CD14-positive monocyte (primary cell): ENCODE data around the gene ZNF433. TPM values are rescaled to one million over a fixed set of nuclear protein-coding genes. Genes with fewer than 3 reads are reported as not detected.
A peak's percentile ranks its signal among the peaks of the same experiment; 100 is the strongest.

ENCODE experiments used
- DNase-seq, 3 donors: peaks; one replicate each; pipeline ENCODE4 v3.0.0-alpha.2; 2011 to 2022
- H2AFZ ChIP-seq: 2 replicates; pipeline ENCODE4 v1.6.0; 2012; ENCODE audit warnings: mild to moderate bottlenecking, low read depth, low read length, inconsistent platforms; ENCODE audit not compliant: insufficient read depth, poor library complexity, severe bottlenecking
- H3K27ac ChIP-seq, 2 donors: 1 replicate in 1 of 2; 2 replicates in 1 of 2; pipeline ENCODE4 v1.5.1; 2012 to 2013; ENCODE audit warnings: low read length in 2 of 2, control low read depth in 1 of 2, inconsistent platforms in 1 of 2, low read depth in 1 of 2, mild to moderate bottlenecking in 1 of 2
- H3K27me3 ChIP-seq, 2 donors: one replicate each; pipeline versions ENCODE4 v1.6.0 to v1.6.1; 2011 to 2013; ENCODE audit warnings: low read length in 2 of 2; ENCODE audit not compliant: control insufficient read depth in 2 of 2, insufficient read depth in 2 of 2
- H3K36me3 ChIP-seq, 2 donors: replicated peaks in 1 of 2; 1 replicate in 1 of 2; 2 replicates in 1 of 2; pipeline versions ENCODE4 v1.5.1 to v1.6.1; 2012 to 2013; ENCODE audit warnings: low read length in 2 of 2, control low read depth in 1 of 2, inconsistent platforms in 1 of 2, mild to moderate bottlenecking in 1 of 2; ENCODE audit not compliant: insufficient read depth in 2 of 2, control insufficient read depth in 1 of 2
- H3K4me1 ChIP-seq, 2 donors: 1 replicate in 1 of 2; 2 replicates in 1 of 2; pipeline versions ENCODE4 v1.5.1 to v1.6.1; 2012 to 2013; ENCODE audit warnings: low read length in 2 of 2, control low read depth in 1 of 2, inconsistent platforms in 1 of 2, mild to moderate bottlenecking in 1 of 2, moderate library complexity in 1 of 2; ENCODE audit not compliant: insufficient read depth in 2 of 2, control insufficient read depth in 1 of 2
- H3K4me2 ChIP-seq: replicated peaks from 2 replicates; pipeline ENCODE3; 2012; ENCODE audit warnings: low read length, moderate library complexity, mild to moderate bottlenecking; ENCODE audit not compliant: poor library complexity, severe bottlenecking; ENCODE audit errors: extremely low read depth
- H3K4me3 ChIP-seq, 3 experiments: fragments of 200-600 bp in 1 of 3; sonication (generic) in 1 of 3; replicated peaks in 1 of 3; 1 replicate in 2 of 3; 2 replicates in 1 of 3; pipeline ENCODE4 v1.5.1; 2011 to 2013; ENCODE audit warnings: low read length in 3 of 3, mild to moderate bottlenecking in 3 of 3, control low read depth in 2 of 3, low read depth in 2 of 3, inconsistent platforms in 1 of 3, moderate library complexity in 1 of 3
- H3K79me2 ChIP-seq: 2 replicates; pipeline ENCODE4 v1.6.0; 2012; ENCODE audit warnings: mild to moderate bottlenecking, control low read depth, inconsistent platforms, low read length, moderate library complexity; ENCODE audit not compliant: insufficient read depth
- H3K9ac ChIP-seq: 2 replicates; pipeline ENCODE4 v1.6.0; 2017; ENCODE audit warnings: low read length, mild to moderate bottlenecking; ENCODE audit not compliant: insufficient read depth, poor library complexity, severe bottlenecking
- H3K9me3 ChIP-seq, 2 donors: replicated peaks in 1 of 2; 1 replicate in 1 of 2; 2 replicates in 1 of 2; pipeline versions ENCODE4 v1.5.1 to v1.6.1; 2012 to 2013; ENCODE audit warnings: low read length in 2 of 2, control low read depth in 1 of 2; ENCODE audit not compliant: control insufficient read depth in 1 of 2, insufficient read depth in 1 of 2
- H4K20me1 ChIP-seq: 2 replicates; pipeline ENCODE4 v1.6.0; 2012; ENCODE audit warnings: mild to moderate bottlenecking, low read length, control low read depth, moderate library complexity; ENCODE audit not compliant: insufficient read depth
- H3K27ac Mint-ChIP-seq, 7 donors: one replicate each; pipeline ENCODE4 v1.8.0; 2020; ENCODE audit warnings: mild to moderate bottlenecking in 7 of 7, mixed read lengths in 7 of 7, moderate library complexity in 6 of 7, inconsistent platforms in 2 of 7
- H3K27me3 Mint-ChIP-seq, 3 donors: one replicate each; pipeline ENCODE4 v1.8.0; 2021 to 2022; ENCODE audit warnings: low read depth in 3 of 3, mild to moderate bottlenecking in 3 of 3, mixed read lengths in 3 of 3, moderate library complexity in 3 of 3, inconsistent platforms in 1 of 3
- H3K36me3 Mint-ChIP-seq, 2 donors: one replicate each; pipeline ENCODE4 v1.8.0; 2020; ENCODE audit warnings: mixed read lengths in 2 of 2, inconsistent platforms in 1 of 2, mild to moderate bottlenecking in 1 of 2
- H3K4me1 Mint-ChIP-seq: one replicate; pipeline ENCODE4 v1.8.0; 2020; ENCODE audit warnings: mild to moderate bottlenecking, mixed read lengths
- H3K4me3 Mint-ChIP-seq, 2 donors: one replicate each; pipeline ENCODE4 v1.8.0; 2020; ENCODE audit warnings: mild to moderate bottlenecking in 2 of 2, mixed read lengths in 2 of 2, moderate library complexity in 1 of 2
- H3K9me3 Mint-ChIP-seq, 7 donors: one replicate each; pipeline ENCODE4 v1.8.0; 2020 to 2022; ENCODE audit warnings: mixed read lengths in 7 of 7, mild to moderate bottlenecking in 6 of 7, moderate library complexity in 6 of 7, inconsistent platforms in 2 of 7
- CTCF ChIP-seq: fragments of 200-600 bp; IDR thresholded peaks from one replicate; pipeline ENCODE4 v1.8.0; 2022; ENCODE audit warnings: antibody characterized with exemption, mild to moderate bottlenecking
- WGBS: methylation state at CpG from one replicate; pipeline ENCODE4 v1.1.5; 2013; ENCODE audit warnings: missing lambda C conversion rate; ENCODE audit not compliant: insufficient coverage; 5-methylcytosine and 5-hydroxymethylcytosine counted together
- intact Hi-C, 2 donors: fragments of 100-400 bp; cut with micrococcal nuclease; formaldehyde crosslinking; loops; one replicate each; pipeline versions ENCODE4 v1.15.0 to v1.15.1; 2023
- polyA plus RNA-seq, 3 donors: library from polyadenylated mRNA; depleted of rRNA in 1 of 3; unstranded in 2 of 3; stranded (reverse) in 1 of 3; fragments of 300-500 nt in 2 of 3; fragments of >200 nt in 1 of 3; fragmentation: Illumina TruSeq in 2 of 3; gene quantifications; 1 replicate in 2 of 3; 2 replicates in 1 of 3; pipeline ENCODE4 v1.2.3, GENCODE V29; 2012 to 2021

Gene ZNF433
- polyA plus RNA-seq, 3 donors: 0.50 to 1.1 (median 0.76) TPM

- DNase-seq: peak; percentile 38 to 55 (median 49)
- TF ChIP-seq CTCF: no peak
- peaks cover 9 to 20% of the 10 kb centered on the region in 2 donors for H3K4me1 ChIP-seq
- H3K27me3 ChIP-seq: peaks cover 0 to 3% of the 10 kb centered on the region in 2 donors
- H3K27ac ChIP-seq: no peak within 1 kb of the TSS
- H3K27me3 Mint-ChIP-seq: peaks cover 22 to 47% (median 24%) of the 10 kb centered on the region in 3 donors
- H3K9me3 ChIP-seq: peaks cover under 1 to 12% of the 10 kb centered on the region in 2 donors
- H2AFZ ChIP-seq: peak within 1 kb of the TSS; percentile 94
- peak within 1 kb of the TSS; percentile 30 to 86 (median 53) for H3K4me3 ChIP-seq
- intact Hi-C loops: no loop called here
- H3K9ac ChIP-seq: peak within 1 kb of the TSS; percentile 63
- peak within 1 kb of the TSS in 2 of 7 donors; percentile 50 to 52 for H3K27ac Mint-ChIP-seq
- H3K36me3 ChIP-seq: no peaks in the 10 kb centered on the region
- peaks cover 0 to 40% (median 30%) of the 10 kb centered on the region in 7 donors for H3K9me3 Mint-ChIP-seq
- H3K79me2 ChIP-seq: no peaks in the 10 kb centered on the region
- H3K4me3 Mint-ChIP-seq: peak within 1 kb of the TSS; percentile 82 to 96
- peaks cover 0 to under 1% of the 10 kb centered on the region in 2 donors for H3K36me3 Mint-ChIP-seq
- H3K4me1 Mint-ChIP-seq: peaks cover 20% of the 10 kb centered on the region
- under 1% methylated on average over 45 of the region's 46 CpGs for WGBS
- H3K4me2 ChIP-seq: peak within 1 kb of the TSS; percentile 98
- H4K20me1 ChIP-seq: no peaks in the 10 kb centered on the region
Observed at GRCh38 chr19:12052497-12053169, 17.2 kb upstream of the ZNF433 start, which contains the start of gene ZNF878. ZNF878 (minus strand) TSS chr19:12052961; CDS start chr19:12052801, 160 bp downstream.

DNA sequence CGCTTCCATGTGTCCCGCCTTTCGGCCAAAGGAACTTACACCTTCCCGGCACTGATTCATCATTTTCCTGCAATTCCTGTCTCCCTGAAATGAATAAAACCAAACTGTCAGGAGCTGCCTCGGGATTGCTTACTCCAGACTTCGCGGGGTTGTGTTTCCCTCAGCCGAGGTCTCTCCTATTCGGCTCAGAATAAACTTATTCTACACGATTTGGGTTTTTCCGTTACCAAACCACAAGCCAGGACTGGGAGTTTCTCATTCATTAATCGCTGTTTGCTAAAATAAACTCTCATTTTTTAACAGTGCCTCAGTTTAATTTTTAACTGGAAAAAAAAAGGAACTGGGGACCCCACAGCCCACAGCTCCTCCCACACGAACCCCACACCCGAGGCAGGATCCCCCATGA lies 16.6 kb upstream of the ZNF433 start:
- Mint-ChIP-seq H3K36me3 (peaks cover 0 to 1% of the 10 kb centered on the region in 2 donors), H3K27ac (peak overlapping the region in 1 of 7 donors; percentile 52), H3K4me3 (peak overlapping the region; percentile 78 to 96), H3K4me1 (peaks cover 20% of the 10 kb centered on the region), H3K9me3 (peaks cover 0 to 45% (median 35%) of the 10 kb centered on the region in 7 donors), H3K27me3 (peaks cover 22 to 47% (median 22%) of the 10 kb centered on the region in 3 donors)
- WGBS: 0% methylated on average over 13 of the region's 14 CpGs
- Histone ChIP-seq H3K9me3 (peaks cover 6 to 18% of the 10 kb centered on the region in 2 donors), H3K9ac (peak overlapping the region; percentile 63), H2AFZ (peak overlapping the region; percentile 94), H4K20me1 (no peaks in the 10 kb centered on the region), H3K4me2 (peak overlapping the region; percentile 98), H3K4me1 (peaks cover 9 to 20% of the 10 kb centered on the region in 2 donors), H3K4me3 (peak overlapping the region; percentile 30 to 86 (median 53)), H3K36me3 (no peaks in the 10 kb centered on the region), H3K79me2 (no peaks in the 10 kb centered on the region), H3K27me3 (peaks cover 0 to 3% of the 10 kb centered on the region in 2 donors), H3K27ac (no peak overlapping the region)
- TF ChIP-seq CTCF: no peak
- DNase-seq: no peak
- intact Hi-C loops: no loop called here
